NB4 (cell line): ENCODE measurements around the gene RNF220.

Experiments
- DNase-seq: peaks from one replicate; pipeline ENCODE4 v3.0.0; 2010; ENCODE audit warnings: low read depth
- H3K4me3 ChIP-seq: one replicate; pipeline ENCODE4 v1.5.1; 2011; ENCODE audit warnings: mild to moderate bottlenecking, low read depth, low read length, moderate library complexity
- CTCF ChIP-seq: IDR thresholded peaks from one replicate; pipeline ENCODE4 v1.5.1; 2012; ENCODE audit warnings: low read depth, low read length
- MYC ChIP-seq: IDR thresholded peaks from 2 replicates; pipeline ENCODE4 v1.6.1; 2011; ENCODE audit warnings: low read depth, low read length
- POLR2A ChIP-seq: IDR thresholded peaks from 2 replicates; pipeline ENCODE4 v1.6.1; 2011; ENCODE audit warnings: mild to moderate bottlenecking; ENCODE audit not compliant: insufficient read length; ENCODE audit errors: extremely low read depth
- TF ChIP-seq, protein P1 (sequence below): IDR thresholded peaks from 2 replicates; pipeline ENCODE4 v1.6.1; 2011; ENCODE audit warnings: low read depth, low read length

The RNF220 gene

DNA sequence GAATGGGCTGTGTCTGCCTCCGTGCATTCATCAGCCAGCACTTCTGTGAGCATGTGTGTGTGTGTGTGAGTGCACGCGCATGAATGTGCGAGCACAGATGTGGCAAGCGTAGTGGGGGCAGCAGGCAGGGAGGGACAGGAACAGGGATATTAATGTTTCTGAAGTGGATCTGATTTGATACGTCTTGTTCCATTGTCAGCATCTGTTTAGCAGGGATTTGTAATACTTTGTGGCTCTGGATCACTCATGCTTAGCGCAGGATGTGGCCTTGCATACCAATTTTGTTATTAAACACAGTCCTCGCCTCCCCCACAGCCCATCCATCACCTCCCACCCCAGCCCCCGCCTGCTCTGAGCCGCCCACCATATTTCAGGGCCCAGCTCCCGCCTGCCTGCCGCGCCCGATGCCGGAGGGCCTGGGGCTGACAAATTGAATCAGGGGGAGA lies 216.8 kb downstream of the RNF220 start:
- no peak overlapping the region for H3K4me3 ChIP-seq
- TF ChIP-seq, protein P1, sequence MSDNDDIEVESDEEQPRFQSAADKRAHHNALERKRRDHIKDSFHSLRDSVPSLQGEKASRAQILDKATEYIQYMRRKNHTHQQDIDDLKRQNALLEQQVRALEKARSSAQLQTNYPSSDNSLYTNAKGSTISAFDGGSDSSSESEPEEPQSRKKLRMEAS: no peak
- no peak for TF ChIP-seq CTCF
- no peak for TF ChIP-seq POLR2A
- no peak for TF ChIP-seq MYC
- DNase-seq: no peak

DNA sequence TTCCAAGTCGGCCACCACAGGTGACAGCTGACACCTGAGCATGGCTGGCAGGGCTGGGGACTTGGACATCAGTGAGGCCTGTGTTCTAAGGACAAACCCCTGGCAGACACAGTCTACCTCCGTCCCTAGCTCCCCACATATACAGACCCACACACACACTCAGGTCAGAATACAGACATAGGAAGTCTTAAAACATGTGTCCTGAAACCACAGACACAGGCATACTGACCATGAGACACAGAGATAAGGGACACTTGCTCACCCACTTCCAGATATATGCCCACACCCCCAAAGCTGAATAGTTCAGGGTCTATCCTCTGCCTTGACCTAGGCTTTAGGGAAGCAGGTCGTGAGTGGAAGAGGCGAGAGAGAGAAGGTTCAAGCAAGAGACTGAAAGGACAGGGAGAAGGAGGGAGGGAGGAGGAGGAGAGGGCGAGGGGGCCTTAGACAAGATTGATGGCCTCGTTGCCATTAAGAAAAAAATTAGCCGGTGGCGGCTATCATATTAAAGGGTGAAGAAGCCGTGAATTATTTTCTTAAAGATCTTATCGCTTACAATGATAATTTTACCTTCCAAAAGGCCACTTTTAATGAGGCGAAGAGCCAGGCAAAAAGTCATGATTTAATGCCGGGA lies 219.3 kb downstream of the RNF220 start:
- no peak overlapping the region for H3K4me3 ChIP-seq
- DNase-seq: no peak
- TF ChIP-seq POLR2A (no peak), CTCF (no peak), MYC (no peak)
- TF ChIP-seq, protein P1: no peak

DNA sequence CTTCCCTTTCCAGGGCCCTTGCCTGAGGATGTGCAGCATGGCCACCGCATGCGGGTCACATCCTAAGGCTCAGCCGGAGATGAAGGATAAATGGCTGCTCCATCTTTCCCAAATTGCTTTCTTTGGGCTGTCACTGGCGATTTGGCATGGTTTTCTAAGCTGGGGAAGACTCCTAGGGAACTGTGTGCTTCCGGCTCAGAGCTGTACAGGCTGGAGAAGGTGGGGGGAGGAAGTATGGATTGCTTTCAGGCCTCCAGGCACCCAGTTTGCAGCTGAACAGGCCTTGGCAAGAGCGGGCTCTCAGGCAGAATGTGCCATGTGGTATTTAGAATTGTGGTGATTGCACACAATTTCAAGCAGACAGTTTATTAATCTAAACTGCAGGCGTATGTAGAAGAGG lies 220.3 kb downstream of the RNF220 start:
- H3K4me3 ChIP-seq: no peak overlapping the region
- TF ChIP-seq MYC (no peak), CTCF (no peak), POLR2A (no peak)
- TF ChIP-seq, protein P1: no peak
- DNase-seq: no peak

DNA sequence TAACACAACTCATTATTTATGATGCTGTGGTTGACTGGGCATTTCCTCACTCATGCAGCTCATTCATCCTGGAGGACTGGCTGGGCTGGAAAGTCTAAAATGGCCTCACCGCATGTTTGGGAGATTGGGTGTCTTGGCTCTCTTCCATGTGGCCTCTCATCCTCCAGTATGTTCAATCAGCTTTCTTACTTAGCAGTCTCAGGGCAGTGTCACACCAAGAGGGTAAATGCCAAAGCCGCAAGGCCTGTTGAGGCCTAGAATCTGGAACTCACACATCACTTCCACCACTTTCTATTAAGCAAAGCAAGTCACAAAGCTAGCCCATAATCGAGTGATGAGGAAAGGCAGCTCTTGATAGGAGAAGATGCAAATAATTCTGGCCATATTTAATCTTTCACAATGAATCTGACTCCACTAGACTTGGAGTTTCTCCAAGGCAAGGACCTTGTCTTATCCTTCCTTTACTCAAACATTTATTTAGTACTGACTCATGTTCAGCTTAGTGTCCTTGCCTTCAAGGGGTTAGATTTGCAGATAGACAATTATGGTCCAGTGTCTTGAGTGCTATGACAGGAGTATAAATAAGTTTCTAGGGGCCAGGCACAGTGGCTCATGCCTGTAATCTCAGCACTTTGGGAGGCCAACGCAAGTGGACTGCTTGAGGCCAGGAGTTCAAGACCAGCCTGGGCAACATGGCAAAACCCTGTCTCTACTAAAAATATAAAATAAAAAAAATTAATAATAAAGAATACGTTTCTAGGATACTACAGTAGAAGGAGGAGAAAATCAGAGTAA lies 224.1 kb downstream of the RNF220 start:
- H3K4me3 ChIP-seq: no peak overlapping the region
- DNase-seq: no peak
- TF ChIP-seq, protein P1: no peak
- no peak for TF ChIP-seq POLR2A

- H3K4me3 ChIP-seq: no peak overlapping the region
- TF ChIP-seq MYC (no peak), POLR2A (no peak), CTCF (no peak)
- TF ChIP-seq, protein P1: no peak
- DNase-seq: no peak
These were observed 225.1 kb downstream of the RNF220 start for GRCh38 chr1:44630116-44630515.

- TF ChIP-seq, protein P1: no peak
- TF ChIP-seq MYC (no peak), CTCF (no peak), POLR2A (no peak)
- DNase-seq: no peak
- H3K4me3 ChIP-seq: peak overlapping the region; percentile 50
These were observed 226.2 kb downstream of the RNF220 start for GRCh38 chr1:44631333-44631646.
